ENCODE data around the gene TRIM28. TPM values are rescaled to one million over a fixed set of nuclear protein-coding genes. Genes with fewer than 3 reads are reported as not detected.

The TRIM28 gene
- total RNA-seq, 2 experiments from 2014 or later = 481 to 758 TPM

GRCh38 chr19:58584498-58585441, 40.9 kb downstream of the TRIM28 start:
- H3K4me3 Mint-ChIP-seq = no peak overlapping the region
- DNase-seq (no peak), ATAC-seq (no peak)
- ChIA-PET POLR2A (no interaction called here), CTCF (interaction anchor here (2.2 kb wide), 1 partner anchor 65 kb away, joined by 10 read pairs; the partner anchor contains the start of gene ZBTB45)
- no peak overlapping the region for H3K27ac Mint-ChIP-seq
- H3K36me3 Mint-ChIP-seq (ENCODE audit: low read depth) = peaks cover 13% of the 10 kb centered on the region
- H3K27me3 Mint-ChIP-seq = no peaks in the 10 kb centered on the region
- H3K4me1 Mint-ChIP-seq = peaks cover 8% of the 10 kb centered on the region
- intact Hi-C loops (cut with DNase I, micrococcal nuclease) = no loop called here
- H3K9me3 Mint-ChIP-seq (ENCODE audit: low read depth) = no peaks in the 10 kb centered on the region

- CTCF ChIA-PET = no interaction called here
- H3K36me3 Mint-ChIP-seq (ENCODE audit: low read depth) = peaks cover 13% of the 10 kb centered on the region
- POLR2A ChIA-PET = no interaction called here
Measured at GRCh38 chr19:58585442-58586132, 41.7 kb downstream of the TRIM28 start.

GRCh38 chr19:58586133-58586765, 42.4 kb downstream of the TRIM28 start:
- H3K27ac Mint-ChIP-seq = no peak overlapping the region
- CTCF ChIA-PET = no interaction called here
- H3K4me1 Mint-ChIP-seq = peaks cover 3% of the 10 kb centered on the region
- H3K36me3 Mint-ChIP-seq (ENCODE audit: low read depth) = peaks cover 11% of the 10 kb centered on the region
- POLR2A ChIA-PET = no interaction called here
- ATAC-seq = no peak
- intact Hi-C loops (cut with DNase I, micrococcal nuclease) = no loop called here
- no peaks in the 10 kb centered on the region for H3K27me3 Mint-ChIP-seq
- H3K4me3 Mint-ChIP-seq = no peak overlapping the region
- DNase-seq = no peak
- no peaks in the 10 kb centered on the region for H3K9me3 Mint-ChIP-seq (ENCODE audit: low read depth)

More at GRCh38 chr19:58585442-58586132, 41.7 kb downstream of the TRIM28 start:
- no peak for ATAC-seq
- intact Hi-C loops (cut with DNase I, micrococcal nuclease) = no loop called here
- Mint-ChIP-seq H3K9me3 (ENCODE audit: low read depth) (no peaks in the 10 kb centered on the region), H3K4me3 (no peak overlapping the region), H3K27me3 (no peaks in the 10 kb centered on the region), H3K4me1 (peaks cover 8% of the 10 kb centered on the region), H3K27ac (no peak overlapping the region)
- DNase-seq = no peak

Small RNAs within 50 kb of the gene (microRNA-seq; reads per million reads assigned to microRNA genes)
- gene MIR6807 (ENCODE audit: borderline replicate concordance) = 8.8 reads per million, percentile 26 among the genes with 10 or more reads in this experiment

Other genes with a start within 250 kb of the TRIM28 start
- gene ERVK3-1, start 238.7 kb upstream of the TRIM28 start, total RNA-seq = 10 to 100 TPM; 38.6 to 53.6 TPM
- 1 to 10 TPM; 3.1 to 3.8 TPM for gene ZSCAN22, start 217.1 kb upstream of the TRIM28 start, total RNA-seq
- gene A1BG, start 190.6 kb upstream of the TRIM28 start, total RNA-seq = 1 to 10 TPM; 2.9 to 4.7 TPM
- 1 to 10 TPM; 1.1 to 1.5 TPM for gene ZNF497, start 181.3 kb upstream of the TRIM28 start, total RNA-seq
- 1 to 10 TPM; 2.0 to 2.5 TPM for gene ZNF837, start 163.0 kb upstream of the TRIM28 start, total RNA-seq
- gene RPS5, start 156.8 kb upstream of the TRIM28 start, total RNA-seq = 1,000 to 10,000 TPM; 1,234 to 1,535 TPM
- gene RNF225, start 148.4 kb upstream of the TRIM28 start, total RNA-seq = under 1 TPM; 0.25 to 0.56 TPM
- 10 to 100 TPM in 1 of 2 experiments, 1 to 10 TPM in 1; 9.9 to 11.2 TPM for gene ZNF584, start 135.4 kb upstream of the TRIM28 start, total RNA-seq
- gene ZNF132, start 103.9 kb upstream of the TRIM28 start, total RNA-seq = 1 to 10 TPM; 3.3 to 4.4 TPM
- 1 to 10 TPM; 5.8 to 7.5 TPM for gene ZNF324B, start 92.4 kb upstream of the TRIM28 start, total RNA-seq
- gene ZNF324, start 77.0 kb upstream of the TRIM28 start, total RNA-seq = 1 to 10 TPM; 4.7 to 7.5 TPM
- 1 to 10 TPM; 4.2 to 4.7 TPM for gene ZNF446, start 67.7 kb upstream of the TRIM28 start, total RNA-seq
- 10 to 100 TPM in 1 of 2 experiments, 1 to 10 TPM in 1; 8.9 to 19.5 TPM for gene SLC27A5, start 32.1 kb upstream of the TRIM28 start, total RNA-seq
- gene ZBTB45, start 24.3 kb upstream of the TRIM28 start, total RNA-seq = 10 to 100 TPM; 10.1 to 11.1 TPM
- 100 to 1,000 TPM; 101 to 107 TPM for gene CHMP2A, start 11.0 kb downstream of the TRIM28 start, total RNA-seq
- gene UBE2M, start 14.5 kb downstream of the TRIM28 start, total RNA-seq = 100 to 1,000 TPM; 115 to 138 TPM
- 10 to 100 TPM; 14.3 to 15.0 TPM for gene MZF1, start 29.3 kb downstream of the TRIM28 start, total RNA-seq